Left lung (tissue), 10 donors: Measurements from ENCODE around the gene NRARP. TPM values are rescaled to one million over a fixed set of nuclear protein-coding genes. Genes with fewer than 3 reads are reported as not detected.

Experiments
- ATAC-seq: fragments of 200-7000 bp; cut with Tn5 transposase; one replicate; pipeline ENCODE4 v1.9.1; 2020; ENCODE audit warnings: moderate library complexity
- DNase-seq, 4 donors: peaks; one replicate each; pipeline ENCODE4 v3.0.0-alpha.2; 2013 to 2020
- H3K27ac ChIP-seq, 2 donors: fragments of 200-600 bp; sonication (generic) in 1 of 2; one replicate each; pipeline versions ENCODE4 v1.5.0 to v1.8.0; 2020 to 2021
- H3K27me3 ChIP-seq, 2 donors: fragments of 200-600 bp; sonication (generic) in 1 of 2; one replicate each; pipeline versions ENCODE4 v1.5.0 to v1.8.0; 2020 to 2021
- H3K36me3 ChIP-seq, 2 donors: fragments of 200-600 bp; sonication (generic) in 1 of 2; one replicate each; pipeline versions ENCODE4 v1.5.0 to v1.8.0; 2020 to 2021
- H3K4me1 ChIP-seq, 2 donors: fragments of 200-600 bp; one replicate each; pipeline ENCODE4 v1.8.0; 2021
- H3K4me3 ChIP-seq, 2 donors: fragments of 200-600 bp; sonication (generic) in 1 of 2; one replicate each; pipeline versions ENCODE4 v1.5.0 to v1.8.0; 2020 to 2021; ENCODE audit warnings: mild to moderate bottlenecking in 1 of 2
- H3K9me3 ChIP-seq, 2 donors: fragments of 200-600 bp; sonication (generic) in 1 of 2; one replicate each; pipeline versions ENCODE4 v1.5.0 to v1.8.0; 2020 to 2021
- CTCF ChIP-seq, 2 donors: fragments of 200-600 bp; sonication (generic) in 1 of 2; IDR thresholded peaks; one replicate each; pipeline versions ENCODE4 v1.5.0 to v1.8.0; 2021; ENCODE audit warnings: antibody characterized with exemption in 2 of 2
- intact Hi-C, 2 donors: fragments of 100-400 bp; cut with DNase I; formaldehyde crosslinking; loops; one replicate each; pipeline versions ENCODE4 v1.11.2 to v1.14.2; 2022
- polyA plus RNA-seq, 6 donors: library from polyadenylated mRNA; unstranded; fragments of 120-200 nt; gene quantifications; one replicate each; pipeline ENCODE4 v1.2.1, GENCODE V29; 2013; ENCODE audit not compliant: insufficient read length in 6 of 6
- total RNA-seq, 2 donors: library from RNA; stranded (reverse); fragmentation: NEBNext Ultra II Directional; extraction: Animal tissue kit (Norgen Biotek cat#: 25700); gene quantifications; one replicate each; pipeline ENCODE4 v1.2.1, GENCODE V29; 2021
- donor health status: DM: no; HTN: yes; CAD: no.
- donor health status: DM: no; HTN: no; CAD: no.

The NRARP gene
- total and polyA plus RNA-seq, 8 donors = 7.0 to 15.2 (median 9.7) TPM

GRCh38 chr9:137266585-137267453 lies 35.3 kb downstream of the NRARP start:
- no peak for TF ChIP-seq CTCF (IDR thresholded peaks at IDR 0.05)
- Histone ChIP-seq H3K4me1 (peaks cover 21 to 39% of the 10 kb centered on the region in 2 donors), H3K27ac (no peak overlapping the region), H3K4me3 (no peak overlapping the region), H3K36me3 (peaks cover 0 to 71% of the 10 kb centered on the region in 2 donors), H3K9me3 (no peaks in the 10 kb centered on the region), H3K27me3 (no peaks in the 10 kb centered on the region)
- intact Hi-C loops = no loop called here
- ATAC-seq (no peak), DNase-seq (peak in 1 of 4 donors; percentile 64)

GRCh38 chr9:137266162-137266527 lies 35.9 kb downstream of the NRARP start:
- H3K36me3 ChIP-seq = peaks cover 0 to 70% of the 10 kb centered on the region in 2 donors
- intact Hi-C loops = no loop called here
- H3K4me1 ChIP-seq = peaks cover 21 to 38% of the 10 kb centered on the region in 2 donors
- H3K9me3 ChIP-seq = no peaks in the 10 kb centered on the region
- DNase-seq (peak in 1 of 4 donors; percentile 53), ATAC-seq (no peak)
- no peak overlapping the region for H3K27ac ChIP-seq
- no peak overlapping the region for H3K4me3 ChIP-seq
- H3K27me3 ChIP-seq = no peaks in the 10 kb centered on the region
- TF ChIP-seq CTCF (IDR thresholded peaks at IDR 0.05) = no peak

GRCh38 chr9:137265496-137266161 lies 36.4 kb downstream of the NRARP start:
- H3K4me1 ChIP-seq = peaks cover 21 to 33% of the 10 kb centered on the region in 2 donors
- H3K36me3 ChIP-seq = peaks cover 0 to 65% of the 10 kb centered on the region in 2 donors
- DNase-seq (no peak), ATAC-seq (no peak)
- no peaks in the 10 kb centered on the region for H3K27me3 ChIP-seq
- no peaks in the 10 kb centered on the region for H3K9me3 ChIP-seq
- intact Hi-C loops = no loop called here
- no peak for TF ChIP-seq CTCF (IDR thresholded peaks at IDR 0.05)
- no peak overlapping the region for H3K27ac ChIP-seq
- no peak overlapping the region for H3K4me3 ChIP-seq

- H3K27me3 ChIP-seq = no peaks in the 10 kb centered on the region
- peaks cover 13 to 17% of the 10 kb centered on the region in 2 donors for H3K4me1 ChIP-seq
- H3K9me3 ChIP-seq = no peaks in the 10 kb centered on the region
- H3K27ac ChIP-seq = no peak overlapping the region
- intact Hi-C loops = no loop called here
- no peak for ATAC-seq
- no peak for TF ChIP-seq CTCF (IDR thresholded peaks at IDR 0.05)
- H3K4me3 ChIP-seq = no peak overlapping the region
- peaks cover 0 to 54% of the 10 kb centered on the region in 2 donors for H3K36me3 ChIP-seq
- no peak for DNase-seq
Observed at GRCh38 chr9:137264067-137264466, 38.0 kb downstream of the NRARP start.

GRCh38 chr9:137263506-137263905 lies 38.6 kb downstream of the NRARP start:
- TF ChIP-seq CTCF (IDR thresholded peaks at IDR 0.05) = no peak
- intact Hi-C loops = no loop called here
- Histone ChIP-seq H3K9me3 (no peaks in the 10 kb centered on the region), H3K36me3 (peaks cover 0 to 56% of the 10 kb centered on the region in 2 donors), H3K4me1 (peaks cover 8 to 12% of the 10 kb centered on the region in 2 donors), H3K27me3 (no peaks in the 10 kb centered on the region), H3K4me3 (no peak overlapping the region), H3K27ac (no peak overlapping the region)
- no peak for ATAC-seq
- DNase-seq = no peak
